Ureter (tissue), 1 donor: ENCODE data around the gene FAM185A. TPM values are rescaled to one million over a fixed set of nuclear protein-coding genes. Genes with fewer than 3 reads are reported as not detected.
"Not testable (repeated sequence)": the region's sequence is repeated elsewhere in the genome, so short reads cannot be mapped to it uniquely, and the experiment has no call there.

Experiments used
- DNase-seq: peaks from one replicate; pipeline ENCODE4 v3.0.0-alpha.2; 2020; ENCODE audit warnings: low spot score
- total RNA-seq: library from RNA; stranded (reverse); gene quantifications from one replicate; pipeline ENCODE4 v1.2.4, GENCODE V29; 2023
- donor health status: DM: yes; HTN: yes; CAD: no.

FAM185A gene
- total RNA-seq = 12.8 TPM

DNA sequence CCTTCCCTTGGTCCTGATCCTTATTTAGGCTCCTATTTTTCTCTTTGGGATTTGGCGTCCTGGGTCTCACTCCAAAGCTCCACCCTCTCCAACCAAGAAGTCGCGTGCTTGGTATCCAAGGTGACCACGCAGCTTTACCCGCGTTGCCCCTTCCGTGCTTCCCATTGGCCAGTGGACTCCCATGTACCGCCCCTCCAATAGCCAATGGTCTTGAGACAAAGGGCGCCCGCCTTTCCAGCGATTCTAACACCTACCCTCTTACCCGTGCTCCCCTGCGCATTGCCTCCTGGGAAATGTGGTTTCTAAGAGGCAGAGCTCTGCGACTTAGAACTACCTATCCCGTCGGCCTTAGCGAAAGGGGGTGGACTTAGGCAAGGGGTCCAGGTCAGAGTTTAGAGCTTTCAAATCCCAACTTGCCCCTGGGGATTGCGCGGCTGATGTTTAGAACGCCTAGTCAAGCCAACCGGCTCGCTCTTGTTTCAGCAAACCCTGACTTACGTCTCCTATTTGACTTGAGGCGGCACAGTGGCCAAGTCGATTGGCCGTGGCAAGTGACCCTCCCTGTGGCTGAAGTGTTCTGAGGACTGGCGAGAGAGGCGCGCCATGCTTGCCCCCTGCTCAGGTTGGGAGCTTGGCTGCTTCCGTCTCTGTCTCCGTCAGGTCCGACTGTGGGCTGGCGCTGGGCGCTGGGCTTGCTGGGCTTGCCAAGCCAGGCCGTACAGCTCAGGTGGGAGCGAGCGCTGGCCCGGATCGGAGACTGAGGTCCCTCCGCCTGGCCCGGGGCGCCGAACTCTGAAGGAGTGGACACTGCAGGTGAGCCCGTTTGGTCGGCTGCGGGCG lies at the start of gene FAM185A:
FAM185A (plus strand) TSS at position 395 of the 840 bp plus-strand sequence; CDS start at position 604, 209 bp downstream.
- peak; percentile 98 for DNase-seq

DNA sequence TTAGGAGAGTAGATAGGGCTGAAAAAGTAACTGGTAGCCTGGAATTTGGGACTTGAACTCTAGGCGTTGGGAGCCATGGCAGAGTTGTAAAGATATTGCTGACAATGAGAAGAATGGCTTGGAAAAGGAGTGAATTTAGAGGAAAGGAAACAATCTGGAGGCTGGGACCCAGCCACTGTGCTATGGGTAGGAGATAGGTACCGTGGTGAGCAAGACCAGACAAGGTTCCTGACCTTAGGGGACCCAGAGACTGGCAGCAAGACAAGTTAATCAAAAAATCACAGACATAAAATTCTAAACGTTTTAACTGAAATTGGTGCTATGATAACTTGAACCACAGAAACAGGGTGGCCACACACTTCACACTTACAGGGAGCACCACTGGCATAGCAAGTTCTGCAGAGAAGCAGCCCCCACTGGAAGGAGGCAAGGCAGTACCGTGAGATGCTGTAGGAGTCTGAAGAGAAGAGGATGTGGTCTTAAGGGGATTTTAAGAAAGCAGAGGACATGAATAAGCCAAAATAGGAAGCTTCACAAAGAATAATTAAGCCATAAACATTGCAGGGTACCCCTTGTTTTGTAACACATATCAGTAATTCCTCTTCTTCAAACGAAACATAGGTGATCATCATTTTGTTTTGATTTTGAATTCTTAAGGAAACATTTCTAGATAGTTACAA lies 35.6 kb upstream of the FAM185A start:
- DNase-seq = not testable (repeated sequence)

DNA sequence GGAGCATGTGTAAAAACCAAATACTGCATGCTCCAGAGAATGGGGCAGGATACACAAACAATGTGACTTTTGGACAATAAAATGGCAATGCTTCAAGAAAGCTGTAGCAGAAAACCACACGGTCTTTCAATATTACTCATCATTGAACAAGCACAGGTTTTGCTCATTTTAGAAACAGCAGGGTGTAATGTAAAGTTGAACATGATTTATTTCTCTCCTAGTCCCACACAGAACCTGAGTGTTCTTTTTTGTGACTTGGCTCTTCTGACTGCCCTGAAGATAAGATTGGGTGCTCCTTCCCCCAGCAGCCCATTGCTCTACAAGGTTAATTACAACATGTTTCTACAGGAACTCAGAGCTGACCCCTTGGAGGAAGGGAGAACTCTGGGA lies 35.1 kb upstream of the FAM185A start:
- DNase-seq = not testable (repeated sequence)

DNA sequence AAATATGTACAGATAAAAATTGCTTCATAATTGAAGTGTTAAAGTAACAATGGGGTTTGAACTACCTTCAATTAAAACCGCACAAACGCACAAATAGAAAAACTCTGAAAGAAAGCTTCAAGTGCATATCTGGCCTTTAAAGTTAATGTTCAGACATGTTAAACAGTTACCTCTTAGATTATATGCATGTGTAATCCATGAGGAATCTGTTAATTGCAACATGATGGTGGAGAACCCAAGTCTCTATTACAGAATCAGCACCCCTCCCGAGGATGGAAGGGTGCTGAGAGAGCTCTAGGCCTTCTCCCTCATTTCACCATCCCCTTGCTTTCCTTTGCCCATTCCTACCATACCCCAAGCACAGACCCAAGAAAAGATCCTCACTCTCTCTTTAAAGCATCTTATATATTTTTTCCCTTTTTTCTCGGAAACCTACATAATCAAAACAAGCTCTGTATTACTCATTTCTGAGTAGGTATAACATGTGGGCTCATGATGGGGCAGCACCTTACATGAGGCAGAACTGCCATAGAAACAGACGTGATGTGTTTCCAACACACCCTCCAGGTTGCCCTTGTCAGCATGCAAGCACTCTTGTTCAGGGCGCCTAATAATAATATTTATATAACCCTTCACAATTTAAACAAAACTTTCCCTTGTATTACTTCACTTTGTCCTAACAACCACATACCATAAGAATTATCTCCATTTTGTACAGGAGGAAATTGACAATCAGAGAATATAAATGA lies 33.9 kb upstream of the FAM185A start:
- DNase-seq = not testable (repeated sequence)

DNA sequence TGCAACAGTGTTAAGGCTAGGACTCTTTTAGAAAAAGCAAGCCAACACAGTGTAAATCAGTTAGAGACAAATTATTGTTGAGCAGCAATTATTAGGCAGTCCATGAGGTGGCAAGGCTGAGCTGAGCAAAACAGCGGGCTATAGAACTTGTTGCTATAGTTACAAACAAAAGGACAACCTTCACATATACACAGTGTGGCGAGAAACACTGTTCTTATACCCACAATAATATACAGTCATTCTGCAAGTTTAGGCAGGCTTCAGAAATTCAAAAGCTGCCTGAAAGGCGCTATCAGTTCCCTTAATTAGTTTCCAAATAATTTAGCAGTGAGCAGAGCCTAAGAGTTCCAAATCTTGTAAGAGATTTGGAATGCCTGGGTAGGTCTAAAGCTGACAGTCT lies 33.1 kb upstream of the FAM185A start:
- DNase-seq = not testable (repeated sequence)

DNA sequence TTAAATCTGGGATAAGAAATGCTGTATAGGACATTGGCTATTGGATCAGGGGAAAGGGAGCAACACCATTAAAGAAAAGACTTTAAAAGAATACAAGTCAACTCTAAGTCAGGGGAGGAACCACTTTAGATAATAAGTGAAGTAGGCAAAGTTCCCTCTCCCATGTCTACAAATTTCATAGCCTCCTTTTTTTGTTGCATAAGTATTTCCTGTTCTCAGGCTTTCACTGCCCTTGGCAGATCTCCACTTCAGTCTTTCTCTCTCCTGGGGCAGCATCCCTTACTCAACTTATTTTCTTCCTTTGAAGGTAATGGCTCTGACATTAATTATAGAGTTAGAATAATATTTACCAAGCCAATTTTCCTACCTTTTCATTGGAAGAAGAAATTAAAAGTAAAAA lies 30.3 kb upstream of the FAM185A start:
- DNase-seq = not testable (repeated sequence)

DNA sequence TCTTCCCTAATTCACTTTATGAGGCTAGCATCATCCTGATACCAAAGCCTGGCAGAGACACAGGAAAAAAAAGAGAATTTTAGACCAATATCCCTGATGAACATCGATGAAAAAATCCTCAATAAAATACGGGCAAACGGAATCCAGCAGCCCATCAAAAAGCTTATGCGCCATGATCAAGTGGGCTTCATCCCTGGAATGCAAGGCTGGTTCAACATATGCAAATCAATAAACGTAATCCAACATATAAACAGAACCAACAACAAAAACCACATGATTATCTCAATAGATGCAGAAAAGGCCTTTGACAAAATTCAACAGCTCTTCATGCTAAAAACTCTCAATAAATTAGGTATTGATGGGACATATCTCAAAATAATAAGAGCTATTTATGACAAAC lies 22.6 kb upstream of the FAM185A start:
- DNase-seq = not testable (repeated sequence)

DNA sequence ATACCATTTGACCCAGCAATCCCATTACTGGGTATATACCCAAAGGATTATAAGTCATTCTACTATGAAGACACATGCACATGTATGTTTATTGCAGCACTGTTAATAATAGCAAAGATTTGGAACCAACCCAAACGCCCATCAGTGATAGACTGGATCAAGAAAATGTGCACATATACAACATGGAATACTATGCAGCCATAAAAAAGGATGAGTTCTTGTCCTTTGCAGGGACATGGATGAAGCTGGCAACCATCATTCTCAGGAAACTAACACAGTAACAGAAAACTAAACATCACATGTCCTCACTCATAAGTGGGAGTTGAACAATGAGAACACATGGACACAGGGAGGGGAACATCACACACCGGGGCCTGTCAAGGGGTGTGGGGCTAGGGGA lies 19.1 kb upstream of the FAM185A start:
- DNase-seq = not testable (repeated sequence)

DNA sequence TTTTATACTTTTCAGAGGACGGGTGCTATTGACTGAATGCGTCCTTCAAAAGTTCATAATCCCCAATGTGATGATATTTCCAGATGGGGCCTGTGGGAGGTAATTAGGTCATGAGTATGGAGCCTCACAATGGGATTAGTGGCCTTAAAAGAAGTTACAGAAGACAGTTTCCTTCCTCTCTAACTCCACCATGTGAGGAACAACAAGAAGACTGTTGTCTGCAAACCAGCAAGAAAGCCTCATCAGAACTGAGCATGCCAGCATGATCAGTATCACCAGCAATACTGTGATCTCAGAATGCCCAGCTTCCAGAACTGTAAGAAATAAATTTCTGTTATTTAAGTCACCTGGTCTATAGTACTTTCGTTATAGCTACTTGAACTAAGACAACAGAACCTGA lies 18.4 kb upstream of the FAM185A start:
- not testable (repeated sequence) for DNase-seq

DNA sequence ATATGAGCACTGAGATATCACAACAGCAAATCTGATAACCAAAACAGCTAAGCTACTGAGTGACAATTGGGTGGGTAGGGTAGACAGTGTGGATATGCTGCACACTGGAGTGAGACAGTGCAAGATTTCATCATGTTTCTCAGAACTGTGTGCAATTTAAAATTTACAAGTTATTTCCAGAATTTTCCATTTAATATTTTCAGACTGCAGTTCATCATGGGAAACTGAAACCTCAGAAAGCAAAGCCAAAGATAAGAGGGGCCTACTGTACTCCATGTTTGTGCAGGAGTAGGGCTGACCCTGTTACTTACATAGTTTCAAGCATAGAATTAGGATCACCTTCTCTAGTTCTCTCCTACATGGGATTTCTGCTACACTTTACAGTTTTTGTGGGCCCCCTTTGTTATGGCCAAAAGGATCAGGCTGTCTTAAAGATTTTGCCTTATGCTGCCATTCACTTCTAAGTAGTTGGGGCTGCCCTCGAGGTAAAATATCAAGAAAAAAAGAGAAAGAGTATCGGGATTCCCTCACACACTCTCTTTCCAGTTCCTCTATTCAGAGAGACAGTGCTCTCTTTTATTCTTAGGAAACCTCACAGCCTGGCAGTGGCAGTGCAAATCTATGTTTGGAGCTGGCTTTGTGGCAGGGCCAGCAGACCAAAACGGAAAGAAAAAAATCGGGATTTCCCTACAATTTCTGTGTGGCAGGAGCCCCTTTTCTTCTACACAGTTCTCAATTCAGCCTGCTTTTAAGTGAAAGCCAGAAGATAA lies 6.6 kb upstream of the FAM185A start:
- not testable (repeated sequence) for DNase-seq

DNA sequence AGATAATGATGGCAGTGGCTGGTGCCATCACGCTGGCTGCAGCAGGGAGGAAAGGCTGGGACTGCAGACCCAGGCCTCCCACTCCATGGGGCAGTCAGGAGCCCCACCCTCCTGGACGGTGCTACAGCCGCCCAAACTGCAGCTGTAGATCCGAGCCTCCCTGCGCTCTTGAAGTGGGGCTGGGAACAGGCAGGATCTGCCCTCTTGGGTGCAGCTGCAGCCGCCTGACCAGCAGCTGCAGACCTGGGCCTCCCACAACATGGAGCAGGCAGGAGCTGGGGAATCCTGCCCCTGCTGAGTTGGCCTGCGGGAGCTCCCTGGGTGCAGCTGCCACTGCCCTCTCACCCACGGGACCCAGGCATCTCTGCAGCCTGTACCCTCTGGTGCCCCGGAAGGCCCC lies 4.9 kb upstream of the FAM185A start:
- DNase-seq = not testable (repeated sequence)

DNA sequence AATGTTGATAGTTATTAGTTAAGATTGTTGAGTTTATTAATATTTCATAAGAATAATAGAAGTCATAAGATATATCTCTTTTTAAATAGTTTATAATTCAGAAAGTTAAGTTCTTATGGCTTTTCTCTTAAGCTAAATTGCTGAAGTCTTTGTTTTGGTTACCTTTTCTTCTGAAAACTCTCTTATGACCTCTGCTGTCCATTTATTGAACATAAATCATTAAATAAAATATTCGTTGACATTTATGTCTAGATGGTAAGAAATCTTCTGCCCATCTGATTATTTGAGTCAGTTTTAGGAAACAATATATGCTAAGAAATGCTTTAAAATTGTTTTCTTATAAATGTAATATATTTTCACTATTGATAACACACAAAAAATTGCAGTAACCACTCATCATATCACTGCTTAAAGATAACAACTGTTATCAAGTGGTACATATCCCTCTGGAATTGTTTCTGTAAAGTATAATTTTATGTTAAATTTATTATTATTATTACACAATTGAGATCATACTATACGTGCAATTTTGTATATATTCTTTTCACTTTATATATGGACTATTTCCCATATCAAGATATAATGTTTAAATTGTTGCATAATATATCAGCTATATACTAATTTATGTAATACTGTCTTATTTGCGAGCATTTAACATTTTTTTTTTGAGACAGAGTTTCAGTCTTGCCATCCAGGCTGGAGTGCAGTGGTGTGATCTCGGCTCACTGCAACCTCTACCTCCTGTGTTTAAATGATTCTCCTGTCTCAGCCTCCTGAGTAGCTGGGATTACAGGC lies 3.1 kb upstream of the FAM185A start:
- not testable (repeated sequence) for DNase-seq

DNA sequence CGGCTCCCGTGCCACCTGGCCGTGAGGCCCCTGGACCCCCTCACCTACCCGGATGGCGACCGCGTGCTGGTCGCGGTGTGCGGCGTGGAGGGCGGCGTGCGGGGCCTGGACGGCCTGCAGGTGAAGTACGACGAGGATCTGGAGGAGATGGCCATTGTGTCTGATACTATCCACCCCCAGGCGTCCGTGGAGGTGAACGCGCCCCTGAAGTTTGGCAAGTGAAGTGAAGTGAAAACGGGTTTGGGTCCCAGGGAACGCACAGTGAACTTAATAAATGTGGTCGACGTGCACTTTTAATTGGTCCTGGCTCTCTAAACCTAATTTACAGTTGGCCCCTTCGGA lies 617 bp downstream of the FAM185A start:
- DNase-seq = not testable (repeated sequence)

DNA sequence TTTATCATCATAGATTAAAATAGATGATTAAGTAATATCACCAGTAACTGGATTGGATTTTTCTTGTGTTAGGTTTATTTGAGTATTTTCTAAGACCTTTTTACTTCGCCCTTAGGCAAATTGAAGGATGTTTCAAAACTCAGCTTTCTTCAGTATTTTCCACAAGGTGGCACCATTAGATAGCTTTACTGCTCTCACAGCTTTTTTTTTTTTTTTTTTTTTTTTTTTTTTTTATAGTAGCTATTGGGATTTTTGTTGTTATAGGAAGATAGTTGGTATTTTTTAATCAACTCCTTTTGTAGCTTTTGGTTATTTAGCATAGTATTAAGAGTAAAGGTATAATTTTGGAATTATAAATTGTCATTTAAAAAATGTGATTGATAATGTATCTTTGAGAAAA lies 9.4 kb downstream of the FAM185A start:
- not testable (repeated sequence) for DNase-seq

DNA sequence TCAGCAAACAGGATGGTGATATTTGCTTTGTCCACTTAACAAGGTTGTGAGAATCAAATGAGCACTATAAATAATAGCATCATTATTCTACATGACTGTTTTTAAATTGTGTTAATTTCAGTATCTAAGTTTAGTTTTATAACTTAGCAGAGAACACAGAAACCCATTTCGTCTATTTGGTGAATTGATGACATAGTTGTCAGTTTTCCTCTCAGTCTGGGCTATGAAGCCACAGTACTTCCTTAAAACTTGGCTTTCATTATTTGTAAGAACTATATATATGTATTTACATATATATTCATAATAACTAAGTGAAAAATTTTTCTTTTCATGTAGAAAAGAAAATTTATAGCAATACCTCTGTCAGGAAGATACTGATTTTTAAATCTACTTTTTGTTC lies 11.1 kb downstream of the FAM185A start:
- DNase-seq = not testable (repeated sequence)

DNA sequence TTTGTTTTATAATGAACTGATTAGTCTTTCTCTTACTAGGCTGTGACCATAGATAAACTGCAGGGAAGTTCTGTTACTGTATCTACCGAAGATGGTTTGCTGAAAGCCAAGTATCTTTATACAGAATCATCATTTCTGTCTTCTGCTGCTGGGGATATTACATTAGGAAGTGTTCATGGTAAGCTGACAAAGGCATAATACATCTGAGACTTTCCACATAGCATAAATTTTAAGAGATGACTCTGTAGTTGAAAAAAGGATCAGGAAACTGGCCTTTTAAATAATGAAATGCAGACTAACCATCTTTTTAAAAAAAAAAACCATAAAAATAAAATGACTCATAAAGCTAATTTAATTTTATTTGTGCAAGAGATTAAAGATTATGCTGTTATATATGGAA lies 12.4 kb downstream of the FAM185A start:
- not testable (repeated sequence) for DNase-seq

DNA sequence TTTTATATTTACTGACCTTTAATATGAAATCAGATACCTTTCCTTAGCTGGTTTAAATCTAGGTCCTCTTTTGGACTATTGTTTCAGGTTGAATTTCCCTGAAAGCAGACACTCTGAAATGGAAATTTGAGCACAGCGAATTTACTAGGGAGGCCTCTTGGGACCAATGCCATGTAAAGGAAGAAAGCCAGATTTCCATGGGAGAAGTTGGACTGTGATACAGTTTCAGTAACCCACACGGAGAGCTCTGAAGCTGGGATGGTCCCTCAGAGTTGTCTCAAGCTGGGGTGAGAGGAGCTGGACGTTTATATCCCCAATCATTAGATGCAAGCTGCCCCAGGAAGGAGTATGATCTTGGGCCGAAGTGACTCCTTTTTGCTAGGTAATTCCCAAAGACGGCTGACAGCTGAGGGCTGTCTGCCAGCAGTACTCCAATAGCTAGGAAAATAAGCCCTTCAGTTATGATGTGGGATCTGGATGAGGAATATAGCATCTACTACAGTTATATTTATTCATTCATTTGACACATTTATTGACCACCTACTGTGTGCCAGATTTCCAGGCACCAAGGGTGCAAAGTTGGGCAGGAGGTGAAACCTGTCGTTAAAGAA lies 14.6 kb downstream of the FAM185A start:
- DNase-seq = not testable (repeated sequence)

DNA sequence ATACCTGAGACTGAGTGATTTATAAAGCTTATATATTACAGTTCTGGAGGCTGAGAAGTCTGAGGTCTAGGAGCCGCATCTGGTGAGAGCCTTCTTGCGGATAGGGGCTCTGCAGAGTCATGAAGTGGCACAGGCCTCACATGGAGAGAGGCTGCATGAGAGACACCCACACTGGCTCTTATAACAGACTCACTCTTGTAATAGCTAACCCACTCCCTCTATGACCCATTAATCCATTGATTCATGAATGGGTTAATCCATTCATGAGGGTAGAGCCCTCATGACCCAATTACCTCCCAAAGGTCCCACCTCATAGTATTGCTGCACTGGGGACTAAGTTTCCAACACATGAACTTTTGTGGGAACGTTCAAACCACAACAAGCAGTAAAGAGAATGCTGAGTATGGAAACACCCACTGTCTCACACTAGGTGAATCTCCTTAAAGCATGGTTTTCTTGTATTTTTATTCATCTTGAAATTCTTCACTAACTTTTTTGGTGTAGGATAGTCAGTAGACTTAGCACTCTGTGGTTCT lies 20.9 kb downstream of the FAM185A start:
- DNase-seq = not testable (repeated sequence)

DNA sequence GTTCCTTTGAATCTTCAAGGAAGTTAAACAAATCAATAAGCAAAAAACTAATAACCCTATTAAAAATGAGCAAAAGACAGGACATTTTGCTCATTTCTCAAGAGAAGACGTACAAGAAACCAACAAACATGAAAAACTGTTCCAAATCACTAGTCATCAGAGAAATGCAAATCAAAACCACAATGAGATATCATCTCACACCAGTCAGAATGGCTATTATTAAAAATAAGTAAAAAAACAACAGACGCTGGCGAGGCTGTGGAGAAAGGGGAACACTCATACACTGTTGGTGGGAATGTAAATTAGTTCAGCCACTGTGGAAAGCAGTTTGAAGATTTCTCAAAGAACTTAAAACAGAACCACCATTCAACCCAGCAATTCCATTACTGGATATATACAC lies 21.7 kb downstream of the FAM185A start:
- DNase-seq = not testable (repeated sequence)

DNA sequence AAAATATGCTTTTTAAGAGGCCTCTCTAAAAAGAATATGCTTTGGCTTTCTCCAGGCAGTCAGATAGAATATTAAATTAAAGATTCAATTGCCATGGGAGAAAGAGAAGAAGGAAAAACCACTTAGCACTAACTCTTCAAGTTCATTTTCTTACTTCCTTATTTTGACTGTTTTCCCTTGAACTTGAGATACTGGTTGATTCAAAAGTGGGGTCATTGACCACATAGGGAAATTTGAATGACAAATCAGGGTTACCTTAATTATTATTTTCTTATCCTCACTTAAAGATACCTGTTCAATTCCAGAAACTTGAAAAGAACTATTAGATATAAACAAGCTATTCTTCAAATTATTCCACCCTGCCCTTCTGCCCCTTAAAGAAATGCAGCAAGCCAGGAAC lies 27.4 kb downstream of the FAM185A start:
- not testable (repeated sequence) for DNase-seq
